NCI-H1417 treated with DMSO at 0.1 percent for 48 hours (cell line): Measurements from ENCODE around the gene DAD1.
"Not testable (repeated sequence)": the region's sequence is repeated elsewhere in the genome, so short reads cannot be mapped to it uniquely, and the experiment has no call there.

Experiments used
- DNase-seq: peaks from one replicate; lab custom pipeline; 2025; lab: John Stamatoyannopoulos, UW

Gene DAD1

GRCh38 chr14:22598896-22599244, 9.8 kb upstream of the DAD1 start:
- no peak for DNase-seq

- DNase-seq, result no peak
Observed at GRCh38 chr14:22598099-22598895, 9.3 kb upstream of the DAD1 start, which contains the start of gene ABHD4. Gene ABHD4 (plus strand): TSS chr14:22598300. CDS start chr14:22598307, 7 bp downstream.

GRCh38 chr14:22597771-22598098, 8.7 kb upstream of the DAD1 start:
- DNase-seq, result no peak

- no peak for DNase-seq
Observed at GRCh38 chr14:22597265-22597664, 8.2 kb upstream of the DAD1 start.

- DNase-seq, result no peak
Observed at GRCh38 chr14:22596354-22596879, 7.4 kb upstream of the DAD1 start.

- no peak for DNase-seq
Observed at GRCh38 chr14:22594156-22594716, 5.2 kb upstream of the DAD1 start.

- DNase-seq, result no peak
Observed at GRCh38 chr14:22593601-22594000, 4.6 kb upstream of the DAD1 start.

- DNase-seq, result no peak
Observed at GRCh38 chr14:22593189-22593588, 4.2 kb upstream of the DAD1 start.

GRCh38 chr14:22588526-22589095, 413 bp downstream of the DAD1 start:
- no peak for DNase-seq

GRCh38 chr14:22587677-22588422, 1.2 kb downstream of the DAD1 start:
- DNase-seq, result not testable (repeated sequence)

GRCh38 chr14:22587247-22587646, 1.8 kb downstream of the DAD1 start:
- no peak for DNase-seq

- DNase-seq, result no peak
Observed at GRCh38 chr14:22583994-22584393, 5.0 kb downstream of the DAD1 start.

- DNase-seq, result no peak
Observed at GRCh38 chr14:22580625-22581024, 8.4 kb downstream of the DAD1 start.

- DNase-seq, result no peak
Observed at GRCh38 chr14:22579881-22580280, 9.1 kb downstream of the DAD1 start.

- no peak for DNase-seq
Observed at GRCh38 chr14:22579236-22579635, 9.8 kb downstream of the DAD1 start.

GRCh38 chr14:22577334-22577908, 11.6 kb downstream of the DAD1 start:
- DNase-seq, result no peak

GRCh38 chr14:22573804-22574203, 15.2 kb downstream of the DAD1 start:
- no peak for DNase-seq

- no peak for DNase-seq
Observed at GRCh38 chr14:22572562-22573058, 16.4 kb downstream of the DAD1 start.

- peak; percentile 39 for DNase-seq
Observed at GRCh38 chr14:22570132-22570949, 18.7 kb downstream of the DAD1 start.

GRCh38 chr14:22569737-22570131, 19.3 kb downstream of the DAD1 start:
- DNase-seq, result no peak

GRCh38 chr14:22569106-22569736, 19.8 kb downstream of the DAD1 start:
- no peak for DNase-seq
